ENCODE data around the gene CD2. TPM values are rescaled to one million over a fixed set of nuclear protein-coding genes. Genes with fewer than 3 reads are reported as not detected.

The CD2 gene
- total RNA-seq, 2 experiments from 2014 or later: 291 TPM

DNA sequence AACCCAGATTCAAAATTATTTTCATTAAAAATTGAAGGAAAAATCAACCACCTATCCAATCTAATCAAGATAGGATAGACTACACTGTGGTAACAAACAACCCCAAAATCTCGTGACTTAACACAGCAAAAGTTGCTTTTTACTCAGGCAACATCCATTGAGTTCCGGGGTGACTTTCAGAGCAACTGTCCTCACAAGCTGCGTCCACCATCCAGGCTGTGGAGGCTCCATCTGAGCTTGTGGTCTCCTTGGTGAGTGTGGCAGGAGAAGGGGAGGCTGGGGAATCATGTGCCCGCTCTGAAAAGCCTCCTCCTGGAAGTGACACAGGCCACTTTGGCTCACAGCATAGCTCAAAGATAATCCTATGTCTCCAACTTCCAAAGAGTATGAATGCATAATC lies 52.4 kb downstream of the CD2 start:
- peaks cover 78% of the 10 kb centered on the region for H3K4me1 Mint-ChIP-seq

DNA sequence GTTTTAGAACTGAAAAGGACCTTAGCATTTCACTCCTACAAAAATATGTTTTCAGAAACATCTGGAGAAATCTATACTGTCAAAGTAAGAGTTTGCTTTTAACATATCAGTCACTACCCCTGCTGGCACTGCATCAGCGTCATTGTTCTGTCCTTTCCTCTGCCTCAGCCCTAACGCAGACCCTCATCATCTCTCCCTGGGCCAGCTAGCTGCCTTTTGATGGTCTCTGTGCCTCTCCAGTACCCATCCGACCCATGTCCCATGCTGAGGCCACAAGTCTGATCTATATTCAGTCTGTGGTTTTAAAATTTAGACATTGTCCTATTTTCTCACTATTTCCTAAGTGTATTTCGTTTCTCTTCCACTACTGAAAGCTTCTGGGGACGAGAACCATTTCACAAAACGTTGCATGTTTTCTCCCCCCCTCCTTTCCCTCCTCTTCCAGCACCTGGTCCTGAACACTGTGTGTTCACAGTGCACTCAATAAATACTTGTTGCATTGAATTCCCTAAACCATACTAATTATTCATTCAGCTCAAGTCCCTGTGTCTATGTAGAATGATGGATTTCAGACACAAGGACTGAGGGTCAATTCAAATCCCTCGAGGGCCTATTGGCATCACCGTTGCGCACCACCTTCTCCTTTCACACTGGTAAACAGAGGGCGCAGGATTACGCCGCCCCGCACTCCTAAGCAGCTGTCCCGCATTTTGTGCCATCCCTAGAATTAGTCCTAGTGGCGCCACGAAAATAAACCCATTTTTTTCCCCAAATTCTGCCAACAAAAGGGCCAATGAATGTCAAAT lies 53.4 kb downstream of the CD2 start:
- peaks cover 72% of the 10 kb centered on the region for H3K4me1 Mint-ChIP-seq
- no peaks in the 10 kb centered on the region for H3K27me3 Mint-ChIP-seq
- peaks cover 61% of the 10 kb centered on the region for H3K36me3 Mint-ChIP-seq
- peak overlapping the region; percentile 61 for H3K4me3 Mint-ChIP-seq
- DNase-seq: no peak
- H3K9me3 Mint-ChIP-seq: peaks cover 9% of the 10 kb centered on the region
- peak overlapping the region; percentile 94 for H3K27ac Mint-ChIP-seq

More for the DNA sequence above, 52.4 kb downstream of the CD2 start:
- peak overlapping the region; percentile 94 for H3K27ac Mint-ChIP-seq
- peak overlapping the region; percentile 91 for H3K4me3 Mint-ChIP-seq
- H3K27me3 Mint-ChIP-seq: no peaks in the 10 kb centered on the region
- DNase-seq: no peak
- peaks cover 2% of the 10 kb centered on the region for H3K9me3 Mint-ChIP-seq
- H3K36me3 Mint-ChIP-seq: peaks cover 61% of the 10 kb centered on the region

- H3K4me3 Mint-ChIP-seq: peak overlapping the region; percentile 61
- H3K36me3 Mint-ChIP-seq: peaks cover 62% of the 10 kb centered on the region
- peak overlapping the region; percentile 94 for H3K27ac Mint-ChIP-seq
- no peak for DNase-seq
- H3K27me3 Mint-ChIP-seq: no peaks in the 10 kb centered on the region
- peaks cover 69% of the 10 kb centered on the region for H3K4me1 Mint-ChIP-seq
- H3K9me3 Mint-ChIP-seq: peaks cover 15% of the 10 kb centered on the region
Observed at GRCh38 chr1:116808200-116808847, 54.1 kb downstream of the CD2 start.

- H3K27ac Mint-ChIP-seq: peak overlapping the region; percentile 94
- no peak for DNase-seq
- H3K4me1 Mint-ChIP-seq: peaks cover 69% of the 10 kb centered on the region
- H3K27me3 Mint-ChIP-seq: no peaks in the 10 kb centered on the region
- H3K9me3 Mint-ChIP-seq: peaks cover 21% of the 10 kb centered on the region
- H3K4me3 Mint-ChIP-seq: peak overlapping the region; percentile 58
- H3K36me3 Mint-ChIP-seq: peaks cover 64% of the 10 kb centered on the region
Observed at GRCh38 chr1:116808848-116809508, 54.7 kb downstream of the CD2 start.

DNA sequence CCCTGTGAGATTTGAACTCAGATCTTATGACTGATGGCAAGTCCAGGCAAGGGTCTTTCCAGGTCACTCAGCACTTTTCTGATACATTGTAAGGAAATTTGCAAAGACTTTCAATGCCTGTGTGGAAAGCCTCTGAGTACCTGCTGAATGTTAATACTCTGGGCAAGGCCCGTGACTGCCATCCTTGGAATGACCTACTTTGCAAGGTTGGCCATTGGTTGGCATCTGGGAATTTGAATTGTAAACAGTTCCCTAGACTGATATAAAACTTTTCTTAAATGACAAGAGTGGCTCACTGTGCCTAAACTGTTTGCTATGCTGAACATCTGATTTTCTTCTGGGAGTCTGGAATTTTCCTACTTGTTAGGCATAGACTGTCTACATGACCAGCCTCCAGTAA lies 57.1 kb downstream of the CD2 start:
- Mint-ChIP-seq H3K4me3 (no peak overlapping the region), H3K27ac (peak overlapping the region; percentile 74), H3K9me3 (peaks cover 24% of the 10 kb centered on the region), H3K4me1 (peaks cover 70% of the 10 kb centered on the region), H3K27me3 (no peaks in the 10 kb centered on the region), H3K36me3 (peaks cover 55% of the 10 kb centered on the region)
- no peak for DNase-seq

GRCh38 chr1:116814926-116815723 lies 60.9 kb downstream of the CD2 start:
- Mint-ChIP-seq H3K36me3 (peaks cover 44% of the 10 kb centered on the region), H3K27me3 (no peaks in the 10 kb centered on the region), H3K4me1 (peaks cover 60% of the 10 kb centered on the region), H3K9me3 (peaks cover 22% of the 10 kb centered on the region), H3K27ac (peak overlapping the region; percentile 94), H3K4me3 (peak overlapping the region; percentile 42)
- peak; percentile 42 for DNase-seq

DNA sequence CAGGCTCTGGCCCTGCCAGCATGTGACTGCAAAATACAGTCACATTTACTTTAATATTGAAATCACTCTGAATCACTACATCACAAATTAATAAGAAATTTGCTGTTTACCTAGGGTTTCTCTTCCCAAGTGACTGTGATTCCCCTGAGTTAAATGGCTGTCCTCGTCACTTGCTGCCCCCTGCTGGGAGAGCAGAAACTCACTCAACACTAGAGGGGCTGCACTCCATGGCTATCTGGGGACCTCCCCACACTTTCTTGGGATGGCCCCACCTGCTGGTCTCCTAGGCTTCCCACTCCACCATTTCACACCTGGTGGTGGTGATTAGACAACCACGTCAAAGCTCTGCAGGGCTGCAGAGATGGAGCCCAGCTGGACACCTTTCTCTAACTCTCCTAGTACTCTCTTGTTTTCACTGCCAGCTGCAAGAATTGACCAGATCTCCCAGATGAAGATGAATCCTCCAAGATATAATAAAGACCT lies 63.4 kb downstream of the CD2 start:
- peak; percentile 80 for DNase-seq
- Mint-ChIP-seq H3K27ac (peak overlapping the region; percentile 89), H3K4me3 (no peak overlapping the region), H3K9me3 (peaks cover 14% of the 10 kb centered on the region), H3K4me1 (peaks cover 49% of the 10 kb centered on the region), H3K36me3 (peaks cover 26% of the 10 kb centered on the region), H3K27me3 (no peaks in the 10 kb centered on the region)

Other genes starting within 250 kb of the CD2 start
- gene CD58, start 183.4 kb upstream of the CD2 start, total RNA-seq: 1 to 10 TPM; 8.1 to 8.2 TPM
- under 1 TPM; 0.70 to 0.92 TPM for gene IGSF3, start 86.7 kb upstream of the CD2 start, total RNA-seq
- gene PTGFRN, start 155.5 kb downstream of the CD2 start, total RNA-seq: 1 to 10 TPM; 8.7 to 9.4 TPM
- under 1 TPM; 0.12 to 0.47 TPM for gene CD101, start 247.3 kb downstream of the CD2 start, total RNA-seq

Data from activated naive CD8-positive, alpha-beta T cell treated with anti-CD3 and anti-CD28 coated beads for 36 hours (primary cell).